ENCODE data around the gene SLC66A3. TPM values are rescaled to one million over a fixed set of nuclear protein-coding genes. Genes with fewer than 3 reads are reported as not detected.

SLC66A3 gene
- polyA plus RNA-seq, 1 donor (not counting 4 experiments of a cell fraction or from before 2014, with no cell fraction given): 31.1 TPM

- FAIRE-seq: no peak
- H3K36me3 ChIP-seq (ENCODE audit: control insufficient read depth in 2 of 2, extremely low read depth in 1 of 2, insufficient read depth in 2 of 2, low read length in 2 of 2): no peaks in the 10 kb centered on the region
- H3K27me3 ChIP-seq (ENCODE audit: control insufficient read depth, extremely low read depth, insufficient read depth, low read length): peaks cover 7% of the 10 kb centered on the region
- no peak overlapping the region for H3K4me2 ChIP-seq (ENCODE audit: control insufficient read depth, extremely low read depth, insufficient read depth, low read depth, low read length)
- no peak for TF ChIP-seq CTCF (optimal IDR thresholded peaks at IDR 0.05 in 1 of 3, IDR thresholded peaks at IDR 0.05 in 1 of 3, conservative IDR thresholded peaks at IDR 0.05 in 1 of 3; ENCODE audit: extremely low read depth in 1 of 3, insufficient read depth in 2 of 3, low read length in 3 of 3)
- TF ChIP-seq EZH2 (IDR thresholded peaks at IDR 0.05; ENCODE audit: low read length): peak; percentile 38
- dilution Hi-C loops (cut with MboI; ENCODE audit: extremely low pct_ligation_motif_present, low sequenced_read_pairs): no loop called here
- no peaks in the 10 kb centered on the region for H3K9me1 ChIP-seq (ENCODE audit: control insufficient read depth, extremely low read depth, insufficient read depth, low read length)
- H3K79me2 ChIP-seq (ENCODE audit: control insufficient read depth, insufficient read depth, low read length): no peaks in the 10 kb centered on the region
- H4K20me1 ChIP-seq (ENCODE audit: control insufficient read depth, extremely low read depth, insufficient read depth, low read length): no peaks in the 10 kb centered on the region
- H3K9me3 ChIP-seq (ENCODE audit: control insufficient read depth, low read depth, low read length): no peaks in the 10 kb centered on the region
- DNase-seq (ENCODE audit: low read depth, low spot score): no peak
- no peak overlapping the region for H3K9ac ChIP-seq (ENCODE audit: control insufficient read depth, extremely low read depth, insufficient read depth, low read length)
- no peak overlapping the region for H3K4me3 ChIP-seq (ENCODE audit: control insufficient read depth in 2 of 3, extremely low read depth in 1 of 3, insufficient read depth in 2 of 3, low read depth in 1 of 3, low read length in 3 of 3)
- peaks cover 10% of the 10 kb centered on the region for H3K4me1 ChIP-seq (ENCODE audit: control insufficient read depth, extremely low read depth, insufficient read depth, low read length)
- no peak overlapping the region for H3K27ac ChIP-seq (ENCODE audit: control insufficient read depth, insufficient read depth, low read length)
- no peak overlapping the region for H2AFZ ChIP-seq (ENCODE audit: control insufficient read depth, low read length)
These were observed 26.9 kb upstream of the SLC66A3 start for GRCh38 chr2:11128243-11128951.

DNA sequence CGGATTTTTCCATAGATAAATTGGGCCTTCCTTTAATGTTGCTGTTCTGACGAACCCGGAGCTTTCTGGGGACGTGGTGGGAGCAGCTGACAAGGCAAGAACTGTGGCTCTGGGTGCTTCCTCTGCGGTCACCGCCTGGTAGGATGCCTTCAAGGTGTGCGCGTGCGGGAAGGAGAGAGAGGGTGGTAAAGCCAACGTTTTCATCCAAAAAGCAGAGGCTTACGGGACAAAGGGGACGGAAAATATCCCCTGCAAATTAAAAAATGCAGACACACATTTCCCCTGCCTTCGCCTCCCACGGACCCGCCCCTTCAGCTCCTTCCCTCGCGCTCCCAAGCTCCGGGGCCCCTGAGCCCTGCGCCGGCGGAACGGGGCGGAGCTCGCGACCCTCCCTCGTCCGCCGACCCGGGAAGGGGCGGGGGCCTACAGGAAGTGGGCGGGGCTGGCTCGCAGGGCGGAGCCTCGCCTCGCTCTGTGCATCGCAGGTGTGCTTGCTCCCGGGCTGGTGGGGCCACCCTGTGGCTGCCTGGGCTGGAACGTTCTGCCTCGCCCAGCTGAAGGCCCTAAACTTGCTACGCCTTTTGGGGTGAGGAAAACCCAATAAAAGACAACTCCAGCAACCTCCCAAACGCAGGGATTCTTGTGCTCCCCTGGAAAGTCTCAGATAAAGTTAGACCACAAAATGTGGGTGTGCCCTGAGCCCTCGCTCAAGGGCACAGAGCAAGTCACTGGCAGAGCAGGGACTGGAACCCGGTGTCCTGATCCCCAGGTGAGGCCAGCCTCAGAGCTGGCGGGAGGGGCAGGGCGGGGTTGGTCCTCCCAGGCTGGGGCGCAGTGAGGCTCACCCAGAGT, 25.4 kb upstream of the SLC66A3 start:
- dilution Hi-C loops (cut with MboI; ENCODE audit: extremely low pct_ligation_motif_present, low sequenced_read_pairs): no loop called here
- H3K4me2 ChIP-seq (ENCODE audit: control insufficient read depth, extremely low read depth, insufficient read depth, low read depth, low read length): peak overlapping the region; percentile 89
- peaks cover 10% of the 10 kb centered on the region for H3K4me1 ChIP-seq (ENCODE audit: control insufficient read depth, extremely low read depth, insufficient read depth, low read length)
- H3K9me1 ChIP-seq (ENCODE audit: control insufficient read depth, extremely low read depth, insufficient read depth, low read length): no peaks in the 10 kb centered on the region
- no peak for FAIRE-seq
- no peaks in the 10 kb centered on the region for H4K20me1 ChIP-seq (ENCODE audit: control insufficient read depth, extremely low read depth, insufficient read depth, low read length)
- H3K27ac ChIP-seq (ENCODE audit: control insufficient read depth, insufficient read depth, low read length): no peak overlapping the region
- no peaks in the 10 kb centered on the region for H3K9me3 ChIP-seq (ENCODE audit: control insufficient read depth, low read depth, low read length)
- no peak for DNase-seq (ENCODE audit: low read depth, low spot score)
- no peaks in the 10 kb centered on the region for H3K79me2 ChIP-seq (ENCODE audit: control insufficient read depth, insufficient read depth, low read length)
- H3K36me3 ChIP-seq (ENCODE audit: control insufficient read depth in 2 of 2, extremely low read depth in 1 of 2, insufficient read depth in 2 of 2, low read length in 2 of 2): no peaks in the 10 kb centered on the region
- peak overlapping the region; percentile 28 for H3K9ac ChIP-seq (ENCODE audit: control insufficient read depth, extremely low read depth, insufficient read depth, low read length)
- no peak for TF ChIP-seq EZH2 (IDR thresholded peaks at IDR 0.05; ENCODE audit: low read length)
- TF ChIP-seq CTCF (optimal IDR thresholded peaks at IDR 0.05 in 1 of 3, IDR thresholded peaks at IDR 0.05 in 1 of 3, conservative IDR thresholded peaks at IDR 0.05 in 1 of 3; ENCODE audit: extremely low read depth in 1 of 3, insufficient read depth in 2 of 3, low read length in 3 of 3): peak; percentile 33 to 84 (median 72)
- peak overlapping the region; percentile 81 for H2AFZ ChIP-seq (ENCODE audit: control insufficient read depth, low read length)
- peaks cover 17% of the 10 kb centered on the region for H3K27me3 ChIP-seq (ENCODE audit: control insufficient read depth, extremely low read depth, insufficient read depth, low read length)
- H3K4me3 ChIP-seq (ENCODE audit: control insufficient read depth in 2 of 3, extremely low read depth in 1 of 3, insufficient read depth in 2 of 3, low read depth in 1 of 3, low read length in 3 of 3): peak overlapping the region; percentile 4 to 53 (median 45)
